DMS153 treated with DMSO at 0.1 percent for 48 hours (cell line): ENCODE results near the gene AGPAT3.

Experiments used
- DNase-seq: peaks from one replicate; lab custom pipeline; 2025; ENCODE audit not compliant: unreplicated experiment; lab: John Stamatoyannopoulos, UW

Gene AGPAT3

GRCh38 chr21:43861706-43862105 lies 3.3 kb upstream of the AGPAT3 start:
- DNase-seq: no peak

DNA sequence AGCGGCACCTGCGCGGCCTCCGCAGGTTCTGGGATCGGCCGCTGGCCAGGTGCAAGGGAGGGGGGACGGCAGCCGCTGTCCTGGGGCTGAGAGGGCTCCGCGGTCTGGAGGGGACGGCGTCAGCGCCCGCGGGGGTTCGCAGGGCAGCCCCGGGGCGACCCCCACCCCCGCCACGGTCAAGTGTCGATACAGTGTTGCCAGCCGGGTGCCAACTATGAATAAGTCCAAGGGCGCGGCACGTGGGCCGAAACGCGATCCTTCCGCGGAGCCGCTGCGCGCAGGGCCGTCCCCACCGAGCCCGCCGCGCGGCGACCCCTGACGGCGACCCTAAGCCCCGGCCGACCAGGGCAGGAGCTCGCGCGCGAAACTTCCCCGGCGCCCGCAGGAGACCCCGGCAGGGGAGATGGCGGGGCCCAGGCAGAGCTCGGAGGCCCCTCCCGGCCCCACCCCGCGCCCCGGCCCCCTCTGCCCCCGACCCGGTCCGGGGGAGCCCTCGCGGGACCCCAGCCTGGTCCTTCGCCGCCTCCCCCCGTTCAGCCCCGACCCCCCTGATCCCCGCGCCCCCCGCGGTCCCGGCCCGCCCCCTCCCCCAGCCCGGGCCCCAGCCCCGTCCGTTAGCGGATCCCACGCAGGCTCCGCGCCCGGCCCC lies 586 bp upstream of the AGPAT3 start:
- DNase-seq: peak; percentile 10

GRCh38 chr21:43865540-43866259 lies 677 bp downstream of the AGPAT3 start:
- DNase-seq: no peak

DNA sequence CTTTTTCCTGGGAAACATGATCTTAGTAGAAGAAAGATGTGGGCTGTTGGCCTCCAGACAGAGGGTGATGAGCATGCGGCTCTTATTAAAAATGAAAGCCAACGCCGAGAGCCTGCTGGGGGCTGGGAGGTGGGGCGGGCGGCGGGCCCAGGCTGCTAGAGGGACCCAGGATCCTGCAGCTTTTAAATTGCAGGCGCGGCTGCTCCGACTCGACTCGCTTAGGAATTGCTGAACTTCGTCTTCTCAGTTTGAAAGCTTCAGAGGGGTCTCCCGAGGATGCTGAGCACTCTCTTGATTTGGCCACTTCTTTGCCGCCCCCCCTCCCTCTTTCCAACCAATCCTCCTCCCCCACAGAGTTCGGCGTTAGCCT lies 1.2 kb downstream of the AGPAT3 start:
- DNase-seq: no peak

DNA sequence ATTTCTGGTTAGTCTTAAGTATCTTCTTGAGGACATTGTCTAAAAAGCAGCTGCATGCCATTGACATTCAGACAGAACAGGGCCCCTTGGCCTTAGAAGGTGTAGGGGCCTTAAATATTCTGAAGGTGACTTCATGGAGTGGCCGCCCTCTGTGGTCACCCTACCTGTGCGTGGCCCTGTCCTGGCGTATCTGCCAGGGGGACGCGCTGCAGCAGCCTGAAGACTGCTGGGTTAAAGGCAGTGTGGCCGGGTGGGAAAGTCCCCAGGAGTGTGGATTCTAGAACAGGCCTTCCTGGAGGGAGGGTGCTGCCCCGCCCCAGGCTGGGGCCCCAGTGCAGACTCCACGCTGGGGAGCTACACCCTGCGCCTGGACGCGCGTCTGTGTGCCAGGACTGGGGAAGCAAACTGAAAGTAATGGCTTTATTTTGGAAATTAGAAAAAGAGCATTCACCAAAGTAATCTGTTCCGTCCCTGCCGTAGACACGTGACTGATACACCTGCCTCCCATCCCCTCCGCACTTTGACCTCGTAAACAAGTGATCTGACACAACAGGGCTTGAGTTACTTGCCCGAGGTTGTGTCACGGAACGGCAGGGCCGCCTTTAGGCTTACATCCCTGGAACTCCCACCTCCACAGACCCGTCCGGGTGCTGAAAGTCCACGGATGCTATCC lies 1.8 kb downstream of the AGPAT3 start:
- DNase-seq: no peak

- no peak for DNase-seq
Observed at GRCh38 chr21:43867332-43867703, 2.3 kb downstream of the AGPAT3 start.

DNA sequence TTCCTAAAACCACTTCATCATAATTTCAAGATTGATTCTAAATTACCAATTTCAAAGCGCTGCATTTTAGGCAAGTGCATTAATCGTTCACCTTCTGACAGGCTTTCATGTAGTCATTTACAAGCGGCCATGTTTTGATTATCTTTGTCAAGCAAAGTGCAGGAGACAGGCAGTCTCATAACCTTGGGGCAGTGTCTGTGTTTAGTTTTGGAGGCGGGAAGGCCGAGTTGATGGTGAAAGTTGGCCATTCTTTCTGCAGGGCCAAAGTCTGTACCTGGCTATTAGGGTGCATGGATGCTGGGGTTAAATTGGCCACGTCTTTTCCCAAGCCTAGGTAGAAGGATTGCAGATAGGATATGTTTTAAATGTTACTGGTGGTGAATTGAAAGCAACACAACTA lies 2.9 kb downstream of the AGPAT3 start:
- no peak for DNase-seq

DNA sequence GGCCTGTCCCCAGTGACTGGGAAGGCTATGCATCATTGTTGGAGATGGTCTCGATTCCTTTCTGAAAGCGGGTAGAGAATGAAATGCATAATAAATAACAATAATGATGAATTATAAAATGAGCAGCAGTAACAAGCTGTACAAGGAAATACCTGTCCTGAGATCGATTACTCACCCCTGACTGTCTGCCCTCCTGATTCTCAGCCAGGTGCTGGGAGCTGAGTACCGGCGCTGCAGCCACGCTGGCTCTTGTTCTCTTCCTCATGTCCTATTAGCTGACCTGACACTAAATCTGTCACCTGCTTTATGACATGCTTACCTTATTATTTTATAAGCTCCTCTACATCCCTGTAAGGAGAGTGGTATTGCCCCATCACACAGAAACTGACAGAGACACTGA lies 3.4 kb downstream of the AGPAT3 start:
- no peak for DNase-seq

GRCh38 chr21:43869486-43870325 lies 4.7 kb downstream of the AGPAT3 start:
- DNase-seq: no peak

GRCh38 chr21:43871487-43871886 lies 6.5 kb downstream of the AGPAT3 start:
- no peak for DNase-seq

DNA sequence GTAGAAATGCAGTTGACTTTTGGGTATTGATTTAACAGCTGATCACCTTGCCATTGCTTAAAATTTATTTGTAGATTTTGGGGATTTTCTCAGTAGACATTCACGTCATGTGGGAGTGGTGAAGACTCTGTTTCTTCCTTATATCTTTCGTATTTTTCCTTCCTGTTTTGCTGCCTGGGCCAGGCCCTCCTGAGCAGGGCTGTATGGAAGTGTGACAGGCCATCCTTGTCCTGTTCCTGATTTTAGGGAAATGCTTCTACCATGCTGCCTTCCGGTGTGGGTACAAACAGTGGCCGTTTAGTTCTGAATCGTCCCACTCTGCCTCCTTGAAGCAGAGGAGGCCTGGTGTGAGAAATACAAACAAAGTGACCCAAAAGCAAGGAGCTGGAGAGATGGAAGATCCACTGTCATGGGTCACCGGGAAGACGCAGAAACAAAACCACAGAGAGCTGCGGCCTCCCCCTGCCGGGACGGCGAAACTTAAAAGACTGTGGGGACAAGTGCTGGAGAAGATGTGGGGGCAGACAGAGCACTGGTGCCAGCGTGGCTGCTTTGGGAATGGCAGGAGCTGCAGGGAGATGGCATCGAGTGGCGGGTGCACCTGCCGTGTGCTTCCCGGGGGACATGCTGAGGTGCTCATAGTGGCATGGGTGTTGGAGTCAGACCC lies 7.6 kb downstream of the AGPAT3 start:
- no peak for DNase-seq

- no peak for DNase-seq
Observed at GRCh38 chr21:43873673-43874072, 8.7 kb downstream of the AGPAT3 start.

- DNase-seq: no peak
Observed at GRCh38 chr21:43874085-43874805, 9.2 kb downstream of the AGPAT3 start.

GRCh38 chr21:43876605-43877004 lies 11.6 kb downstream of the AGPAT3 start:
- DNase-seq: no peak

DNA sequence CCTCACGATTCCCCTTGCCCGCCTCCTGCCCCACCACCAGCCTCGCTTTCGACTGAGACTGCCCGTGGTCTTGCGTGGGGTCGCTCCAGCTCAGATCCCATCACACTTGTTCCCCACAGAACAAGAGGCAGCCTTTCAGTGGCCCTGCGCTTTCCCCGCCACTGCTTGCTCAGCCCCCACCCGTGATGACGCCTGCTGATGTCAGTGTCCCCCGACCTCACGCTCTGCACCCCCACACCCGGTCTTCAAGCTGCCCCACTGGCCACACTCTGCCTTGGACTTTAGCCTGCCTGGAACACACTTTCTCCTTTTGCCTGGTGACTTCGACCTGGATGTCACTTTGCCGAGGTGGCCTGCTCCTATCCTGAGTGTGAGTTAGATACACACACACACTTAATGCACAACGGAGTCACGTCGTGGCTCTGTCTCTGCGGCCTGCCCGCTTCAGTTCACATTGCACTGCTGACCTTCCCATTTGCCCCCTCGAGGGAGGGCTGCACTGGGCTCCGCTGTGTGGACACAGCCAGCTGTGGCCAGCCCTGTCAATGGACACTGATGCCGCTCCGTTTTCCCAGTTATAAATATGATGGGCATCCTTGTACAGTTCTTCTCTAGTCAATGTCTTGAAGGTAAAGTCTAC lies 13.0 kb downstream of the AGPAT3 start:
- no peak for DNase-seq

GRCh38 chr21:43879348-43880110 lies 14.5 kb downstream of the AGPAT3 start:
- DNase-seq: no peak

DNA sequence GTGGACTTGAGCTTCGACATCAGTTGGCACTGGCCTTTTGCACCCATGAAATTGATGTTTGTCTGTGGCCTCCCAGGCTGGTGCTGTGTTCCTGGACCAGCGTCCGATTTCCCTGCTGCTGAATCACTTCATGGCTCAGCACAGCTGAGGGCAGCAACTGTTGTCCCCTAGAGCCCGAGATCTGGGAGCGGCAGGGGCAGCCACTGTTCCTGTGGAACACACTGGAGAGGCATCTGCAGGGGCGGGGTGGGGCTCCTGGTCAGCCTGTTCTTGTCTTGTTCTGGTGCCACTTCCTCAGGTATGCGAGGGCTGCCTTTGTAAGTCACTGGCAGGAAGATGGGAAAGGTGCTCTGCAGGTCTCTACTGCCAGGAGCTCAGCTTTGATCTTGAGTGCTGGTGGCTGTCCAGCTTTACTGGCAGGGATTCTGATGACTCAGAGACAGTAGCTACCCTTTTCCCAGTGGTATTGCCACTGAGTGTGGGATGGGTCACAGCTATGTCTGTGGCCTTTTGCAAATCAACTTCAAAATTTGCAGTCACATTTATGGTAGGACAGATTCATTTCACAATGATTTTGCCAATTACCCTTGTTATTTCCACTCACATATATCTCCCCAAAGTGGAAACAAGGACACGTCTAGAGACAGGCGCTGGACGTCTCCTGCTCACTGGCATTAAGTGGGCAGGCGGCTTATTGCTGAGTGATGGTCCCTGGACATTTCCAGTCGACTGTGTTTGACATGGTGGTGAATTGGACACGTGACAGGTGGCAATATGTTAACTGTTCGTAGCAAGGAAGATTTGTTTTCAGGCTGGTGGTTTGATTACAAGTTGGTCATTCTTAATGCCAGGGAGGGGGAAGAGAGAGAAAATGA lies 15.3 kb downstream of the AGPAT3 start:
- DNase-seq: no peak

DNA sequence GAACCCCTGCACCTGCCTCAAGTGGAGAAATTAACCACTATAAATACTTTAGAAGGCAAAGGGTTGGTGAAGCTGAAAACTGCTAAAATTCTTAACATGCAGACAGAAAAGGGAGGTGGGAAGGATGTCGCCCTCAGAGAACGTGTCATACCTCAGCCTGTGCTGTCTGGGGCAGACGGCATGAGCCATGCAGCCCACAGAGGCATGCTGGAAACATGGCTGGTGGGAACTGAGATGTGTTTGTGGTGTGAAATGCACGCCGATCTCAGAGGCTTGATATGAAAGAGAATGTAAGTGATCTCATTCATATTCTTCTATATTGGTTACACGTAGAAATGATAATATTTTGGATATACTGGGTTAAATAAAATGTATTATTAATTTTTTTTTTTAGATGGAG lies 16.3 kb downstream of the AGPAT3 start:
- no peak for DNase-seq
